HepG2 (cell line): ENCODE measurements around the gene SLC4A2. TPM values are rescaled to one million over a fixed set of nuclear protein-coding genes. Genes with fewer than 3 reads are reported as not detected.

Source experiments
- ADNP ChIP-seq: sonication (generic); formaldehyde crosslinking; IDR thresholded peaks from 2 replicates; pipeline ENCODE4 v1.4.0; 2020; ENCODE audit warnings: missing genetic modification reagents
- HCFC1 ChIP-seq: fragments of 150-350 bp; IDR thresholded peaks from 2 replicates; pipeline ENCODE4 v1.6.1; 2014; ENCODE audit warnings: low read depth, low read length
- RXRA ChIP-seq: sonication (generic); formaldehyde crosslinking; IDR thresholded peaks from 2 replicates; pipeline ENCODE4 v1.5.1; 2020; ENCODE audit warnings: missing genetic modification reagents
- SRY ChIP-seq: sonication (generic); formaldehyde crosslinking; IDR thresholded peaks from 2 replicates; pipeline ENCODE4 v1.8.0; 2022; ENCODE audit warnings: mild to moderate bottlenecking, missing genetic modification reagents
- ZMYM3 ChIP-seq: sonication (generic); formaldehyde crosslinking; IDR thresholded peaks from 2 replicates; pipeline ENCODE4 v1.5.1; 2020; ENCODE audit warnings: mild to moderate bottlenecking, missing genetic modification reagents
- ZNF674 ChIP-seq: sonication (generic); formaldehyde crosslinking; IDR thresholded peaks from 2 replicates; pipeline ENCODE4 v1.5.0; 2020; ENCODE audit warnings: low read depth, mild to moderate bottlenecking, missing genetic modification reagents
- ZSCAN12 ChIP-seq: sonication (generic); formaldehyde crosslinking; IDR thresholded peaks from 2 replicates; pipeline ENCODE4 v1.9.0; 2021; ENCODE audit warnings: mild to moderate bottlenecking, missing genetic modification reagents
- polyA plus RNA-seq, 8 experiments: library from polyadenylated mRNA; depleted of rRNA in 3 of 8; stranded (reverse) in 7 of 8; unstranded in 1 of 8; fragments of >200 nt; fragmentation: Illumina TruSeq in 4 of 8; extraction: Trizol in 4 of 8; gene quantifications; 2 replicates each; pipeline versions ENCODE4 v1.2.1 to v1.2.3, GENCODE V29; 2011 to 2016; ENCODE audit warnings: low read depth in 4 of 8, missing spikeins in 1 of 8, mixed read lengths in 1 of 8; ENCODE audit not compliant: insufficient read depth in 1 of 8
- total RNA-seq, 5 experiments: library from RNA; depleted of rRNA; stranded (reverse); fragments of >200 nt; fragmentation: Illumina TruSeq; extraction: Trizol; gene quantifications; 2 replicates each; pipeline ENCODE4 v1.2.3, GENCODE V29; 2016; ENCODE audit warnings: low read depth in 1 of 5
- TF ChIP-seq, protein P1 (sequence below), 2 experiments: sonication (generic) in 1 of 2; formaldehyde crosslinking in 1 of 2; IDR thresholded peaks; 2 replicates each; pipeline versions ENCODE4 v1.6.1 to v1.9.0; 2014 to 2022; ENCODE audit warnings: antibody characterized with exemption in 1 of 2, borderline replicate concordance in 1 of 2, inconsistent platforms in 1 of 2, low read depth in 1 of 2, missing genetic modification reagents in 1 of 2
- TF ChIP-seq, protein P2 (sequence below): sonication (generic); formaldehyde crosslinking; IDR thresholded peaks from 2 replicates; pipeline ENCODE4 v1.8.0; 2022; ENCODE audit warnings: mild to moderate bottlenecking, missing genetic modification reagents, moderate library complexity
- TF ChIP-seq, protein P3 (sequence below): sonication (generic); formaldehyde crosslinking; IDR thresholded peaks from 2 replicates; pipeline ENCODE4 v1.9.0; 2021; ENCODE audit warnings: missing genetic modification reagents, mild to moderate bottlenecking, borderline replicate concordance
- TF ChIP-seq, protein P4 (sequence below): sonication (generic); formaldehyde crosslinking; conservative IDR thresholded peaks from 2 replicates; pipeline ENCODE4 v1.4.0; 2020; ENCODE audit warnings: missing genetic modification reagents
- TF ChIP-seq, protein P5 (sequence below): IDR thresholded peaks from 2 replicates; pipeline ENCODE4 v1.6.1; 2016; ENCODE audit warnings: missing compliant biosample characterization, missing genetic modification reagents, borderline replicate concordance
- TF ChIP-seq, protein P6 (sequence below): IDR thresholded peaks from 2 replicates; pipeline ENCODE4 v1.6.1; 2016; ENCODE audit warnings: low read depth

The SLC4A2 gene
- total and polyA plus RNA-seq, 2 of the 13 experiments (the other 11 are each of a cell fraction or from before 2014, with no cell fraction given) = 51.9 to 73.4 TPM

DNA sequence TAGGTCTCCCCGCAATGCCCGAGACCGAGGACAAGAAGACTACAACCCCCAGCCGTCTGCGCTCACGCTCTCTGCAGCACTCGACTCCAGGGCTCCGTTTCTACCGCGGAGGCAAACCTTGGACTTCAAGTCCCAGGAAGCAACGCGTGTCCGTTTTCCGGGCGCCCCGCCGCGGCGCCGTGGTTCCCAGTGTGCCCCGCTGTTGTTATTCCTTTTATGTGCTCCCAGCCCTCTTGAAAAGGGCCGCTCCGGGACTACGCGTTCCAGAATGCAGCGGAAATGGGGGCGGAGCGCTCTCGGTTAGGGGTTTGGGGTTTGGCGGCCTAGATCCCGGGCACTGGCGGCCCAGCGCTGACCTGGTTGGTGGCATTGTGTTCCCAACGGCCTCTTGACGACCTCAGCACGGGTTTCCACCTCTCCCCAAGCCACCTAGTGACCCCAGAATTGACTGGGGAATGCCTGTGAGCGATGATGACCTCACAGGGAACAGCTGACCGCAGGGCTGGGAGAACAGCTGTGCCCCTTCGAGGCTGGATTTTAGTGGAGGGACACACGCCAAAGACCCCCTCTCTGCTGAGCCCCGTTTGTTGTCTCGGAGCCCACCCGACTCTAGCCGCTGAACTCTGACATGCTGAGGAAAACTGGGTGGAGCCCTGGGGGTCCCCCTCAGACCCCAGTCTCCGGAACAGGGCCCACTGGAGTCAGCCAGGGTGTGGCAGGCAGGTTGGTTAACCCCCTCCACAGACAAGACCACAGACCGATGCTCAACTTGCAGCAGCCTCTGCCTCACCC, 1.2 kb upstream of the SLC4A2 start (continued):
- TF ChIP-seq, protein P1, sequence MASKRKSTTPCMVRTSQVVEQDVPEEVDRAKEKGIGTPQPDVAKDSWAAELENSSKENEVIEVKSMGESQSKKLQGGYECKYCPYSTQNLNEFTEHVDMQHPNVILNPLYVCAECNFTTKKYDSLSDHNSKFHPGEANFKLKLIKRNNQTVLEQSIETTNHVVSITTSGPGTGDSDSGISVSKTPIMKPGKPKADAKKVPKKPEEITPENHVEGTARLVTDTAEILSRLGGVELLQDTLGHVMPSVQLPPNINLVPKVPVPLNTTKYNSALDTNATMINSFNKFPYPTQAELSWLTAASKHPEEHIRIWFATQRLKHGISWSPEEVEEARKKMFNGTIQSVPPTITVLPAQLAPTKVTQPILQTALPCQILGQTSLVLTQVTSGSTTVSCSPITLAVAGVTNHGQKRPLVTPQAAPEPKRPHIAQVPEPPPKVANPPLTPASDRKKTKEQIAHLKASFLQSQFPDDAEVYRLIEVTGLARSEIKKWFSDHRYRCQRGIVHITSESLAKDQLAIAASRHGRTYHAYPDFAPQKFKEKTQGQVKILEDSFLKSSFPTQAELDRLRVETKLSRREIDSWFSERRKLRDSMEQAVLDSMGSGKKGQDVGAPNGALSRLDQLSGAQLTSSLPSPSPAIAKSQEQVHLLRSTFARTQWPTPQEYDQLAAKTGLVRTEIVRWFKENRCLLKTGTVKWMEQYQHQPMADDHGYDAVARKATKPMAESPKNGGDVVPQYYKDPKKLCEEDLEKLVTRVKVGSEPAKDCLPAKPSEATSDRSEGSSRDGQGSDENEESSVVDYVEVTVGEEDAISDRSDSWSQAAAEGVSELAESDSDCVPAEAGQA (IDR thresholded peaks at IDR 0.05; ENCODE audit: low read depth) = peak; percentile 65
- TF ChIP-seq, protein P1 (CRISPR knock-in tag; IDR thresholded peaks at IDR 0.05; ENCODE audit: borderline replicate concordance) = 0 out of 2 replicates have a peak, but pooled peaks have one; percentile 44
- TF ChIP-seq, protein P2, sequence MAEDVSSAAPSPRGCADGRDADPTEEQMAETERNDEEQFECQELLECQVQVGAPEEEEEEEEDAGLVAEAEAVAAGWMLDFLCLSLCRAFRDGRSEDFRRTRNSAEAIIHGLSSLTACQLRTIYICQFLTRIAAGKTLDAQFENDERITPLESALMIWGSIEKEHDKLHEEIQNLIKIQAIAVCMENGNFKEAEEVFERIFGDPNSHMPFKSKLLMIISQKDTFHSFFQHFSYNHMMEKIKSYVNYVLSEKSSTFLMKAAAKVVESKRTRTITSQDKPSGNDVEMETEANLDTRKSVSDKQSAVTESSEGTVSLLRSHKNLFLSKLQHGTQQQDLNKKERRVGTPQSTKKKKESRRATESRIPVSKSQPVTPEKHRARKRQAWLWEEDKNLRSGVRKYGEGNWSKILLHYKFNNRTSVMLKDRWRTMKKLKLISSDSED (CRISPR knock-in tag) = no peak
- TF ChIP-seq ADNP (no peak), SRY (CRISPR knock-in tag) (no peak), ZMYM3 (CRISPR knock-in tag) (no peak), HCFC1 (peak; percentile 97), RXRA (peak; percentile 75; the same call in 1 of the 2 replicates), ZNF674 (peak; percentile 5; the same call in 1 of the 2 replicates), ZSCAN12 (CRISPR knock-in tag) (no peak)
- TF ChIP-seq, protein P3, sequence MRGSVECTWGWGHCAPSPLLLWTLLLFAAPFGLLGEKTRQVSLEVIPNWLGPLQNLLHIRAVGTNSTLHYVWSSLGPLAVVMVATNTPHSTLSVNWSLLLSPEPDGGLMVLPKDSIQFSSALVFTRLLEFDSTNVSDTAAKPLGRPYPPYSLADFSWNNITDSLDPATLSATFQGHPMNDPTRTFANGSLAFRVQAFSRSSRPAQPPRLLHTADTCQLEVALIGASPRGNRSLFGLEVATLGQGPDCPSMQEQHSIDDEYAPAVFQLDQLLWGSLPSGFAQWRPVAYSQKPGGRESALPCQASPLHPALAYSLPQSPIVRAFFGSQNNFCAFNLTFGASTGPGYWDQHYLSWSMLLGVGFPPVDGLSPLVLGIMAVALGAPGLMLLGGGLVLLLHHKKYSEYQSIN (CRISPR knock-in tag) = no peak
- TF ChIP-seq, protein P4, sequence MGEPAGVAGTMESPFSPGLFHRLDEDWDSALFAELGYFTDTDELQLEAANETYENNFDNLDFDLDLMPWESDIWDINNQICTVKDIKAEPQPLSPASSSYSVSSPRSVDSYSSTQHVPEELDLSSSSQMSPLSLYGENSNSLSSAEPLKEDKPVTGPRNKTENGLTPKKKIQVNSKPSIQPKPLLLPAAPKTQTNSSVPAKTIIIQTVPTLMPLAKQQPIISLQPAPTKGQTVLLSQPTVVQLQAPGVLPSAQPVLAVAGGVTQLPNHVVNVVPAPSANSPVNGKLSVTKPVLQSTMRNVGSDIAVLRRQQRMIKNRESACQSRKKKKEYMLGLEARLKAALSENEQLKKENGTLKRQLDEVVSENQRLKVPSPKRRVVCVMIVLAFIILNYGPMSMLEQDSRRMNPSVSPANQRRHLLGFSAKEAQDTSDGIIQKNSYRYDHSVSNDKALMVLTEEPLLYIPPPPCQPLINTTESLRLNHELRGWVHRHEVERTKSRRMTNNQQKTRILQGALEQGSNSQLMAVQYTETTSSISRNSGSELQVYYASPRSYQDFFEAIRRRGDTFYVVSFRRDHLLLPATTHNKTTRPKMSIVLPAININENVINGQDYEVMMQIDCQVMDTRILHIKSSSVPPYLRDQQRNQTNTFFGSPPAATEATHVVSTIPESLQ (CRISPR knock-in tag) = no peak
- TF ChIP-seq, protein P5, sequence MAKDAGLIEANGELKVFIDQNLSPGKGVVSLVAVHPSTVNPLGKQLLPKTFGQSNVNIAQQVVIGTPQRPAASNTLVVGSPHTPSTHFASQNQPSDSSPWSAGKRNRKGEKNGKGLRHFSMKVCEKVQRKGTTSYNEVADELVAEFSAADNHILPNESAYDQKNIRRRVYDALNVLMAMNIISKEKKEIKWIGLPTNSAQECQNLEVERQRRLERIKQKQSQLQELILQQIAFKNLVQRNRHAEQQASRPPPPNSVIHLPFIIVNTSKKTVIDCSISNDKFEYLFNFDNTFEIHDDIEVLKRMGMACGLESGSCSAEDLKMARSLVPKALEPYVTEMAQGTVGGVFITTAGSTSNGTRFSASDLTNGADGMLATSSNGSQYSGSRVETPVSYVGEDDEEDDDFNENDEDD (CRISPR knock-in tag) = peak; percentile 44; the same call in 1 of the 2 replicates
- TF ChIP-seq, protein P6, sequence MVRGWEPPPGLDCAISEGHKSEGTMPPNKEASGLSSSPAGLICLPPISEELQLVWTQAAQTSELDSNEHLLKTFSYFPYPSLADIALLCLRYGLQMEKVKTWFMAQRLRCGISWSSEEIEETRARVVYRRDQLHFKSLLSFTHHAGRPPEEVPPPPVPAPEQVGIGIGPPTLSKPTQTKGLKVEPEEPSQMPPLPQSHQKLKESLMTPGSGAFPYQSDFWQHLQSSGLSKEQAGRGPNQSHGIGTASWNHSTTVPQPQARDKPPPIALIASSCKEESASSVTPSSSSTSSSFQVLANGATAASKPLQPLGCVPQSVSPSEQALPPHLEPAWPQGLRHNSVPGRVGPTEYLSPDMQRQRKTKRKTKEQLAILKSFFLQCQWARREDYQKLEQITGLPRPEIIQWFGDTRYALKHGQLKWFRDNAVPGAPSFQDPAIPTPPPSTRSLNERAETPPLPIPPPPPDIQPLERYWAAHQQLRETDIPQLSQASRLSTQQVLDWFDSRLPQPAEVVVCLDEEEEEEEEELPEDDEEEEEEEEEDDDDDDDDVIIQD = no peak; the same call in 1 of the 2 replicates
